ENCODE results near the gene SIGLEC7. TPM values are rescaled to one million over a fixed set of nuclear protein-coding genes. Genes with fewer than 3 reads are reported as not detected.
A peak's percentile ranks its signal among the peaks of the same experiment; 100 is the strongest.

SIGLEC7 gene
- total RNA-seq = 1 to 10 TPM; 1.8 to 5.5 TPM
- long read RNA-seq, donor 1, partial matches to known transcripts = 0 of 1 reads
- long read RNA-seq, donor 1, other reads (novel, unspliced or antisense) = 1 of 1 reads
- long read RNA-seq, donor 2, partial matches to known transcripts = 0 of 3 reads
- long read RNA-seq, donor 2, other reads (novel, unspliced or antisense) = 1 of 3 reads

DNA sequence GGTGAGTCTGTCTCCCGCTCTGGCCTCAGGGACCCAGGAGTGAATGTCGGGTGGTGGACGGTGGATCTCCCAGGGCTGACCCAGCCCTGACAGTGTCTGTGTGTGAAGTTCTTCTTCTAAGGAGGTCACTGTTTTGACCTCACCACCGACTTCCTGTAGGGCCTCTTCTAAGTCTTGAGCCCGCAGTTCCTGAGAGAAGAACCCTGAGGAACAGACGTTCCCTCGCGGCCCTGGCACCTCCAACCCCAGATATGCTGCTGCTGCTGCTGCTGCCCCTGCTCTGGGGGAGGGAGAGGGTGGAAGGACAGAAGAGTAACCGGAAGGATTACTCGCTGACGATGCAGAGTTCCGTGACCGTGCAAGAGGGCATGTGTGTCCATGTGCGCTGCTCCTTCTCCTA is at the start of gene SIGLEC7:
Gene SIGLEC7, plus strand, starts transcription at position 183 of the 400 bp plus-strand sequence. Its CDS starts 69 bp downstream, at position 252.
- intact Hi-C loops (cut with DNase I) = loop anchor here in 1 of 2 donors (2.0 kb wide), 1 partner anchor 17 kb away; the partner anchor contains the start of gene SIGLEC9

DNA sequence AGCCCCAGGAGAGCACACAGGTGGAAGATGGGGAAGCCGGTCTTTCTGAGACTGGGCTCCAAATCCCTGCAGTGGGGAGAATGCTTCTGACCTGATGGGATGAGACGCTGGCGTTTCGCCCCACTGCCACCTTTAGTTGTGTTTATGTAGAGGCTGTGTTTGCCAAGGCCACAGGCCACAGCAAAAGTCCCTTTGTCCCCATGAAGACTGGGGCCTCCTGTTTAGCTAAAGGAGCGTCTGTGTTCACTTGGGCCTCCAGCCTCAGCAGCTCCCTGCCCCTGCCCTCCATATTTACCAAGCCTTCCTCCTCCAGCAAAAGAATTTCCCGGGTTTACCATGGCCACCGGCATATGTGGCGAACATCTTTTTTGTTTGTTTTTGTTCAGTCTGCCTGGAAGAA is 49.0 kb upstream of the SIGLEC7 start:
- DNase-seq (ENCODE audit: low spot score) = peak; percentile 41
- intact Hi-C loops (cut with DNase I) = no loop called here

More for the DNA sequence above, at the start of gene SIGLEC7:
- DNase-seq (ENCODE audit: low spot score) = no peak

DNA sequence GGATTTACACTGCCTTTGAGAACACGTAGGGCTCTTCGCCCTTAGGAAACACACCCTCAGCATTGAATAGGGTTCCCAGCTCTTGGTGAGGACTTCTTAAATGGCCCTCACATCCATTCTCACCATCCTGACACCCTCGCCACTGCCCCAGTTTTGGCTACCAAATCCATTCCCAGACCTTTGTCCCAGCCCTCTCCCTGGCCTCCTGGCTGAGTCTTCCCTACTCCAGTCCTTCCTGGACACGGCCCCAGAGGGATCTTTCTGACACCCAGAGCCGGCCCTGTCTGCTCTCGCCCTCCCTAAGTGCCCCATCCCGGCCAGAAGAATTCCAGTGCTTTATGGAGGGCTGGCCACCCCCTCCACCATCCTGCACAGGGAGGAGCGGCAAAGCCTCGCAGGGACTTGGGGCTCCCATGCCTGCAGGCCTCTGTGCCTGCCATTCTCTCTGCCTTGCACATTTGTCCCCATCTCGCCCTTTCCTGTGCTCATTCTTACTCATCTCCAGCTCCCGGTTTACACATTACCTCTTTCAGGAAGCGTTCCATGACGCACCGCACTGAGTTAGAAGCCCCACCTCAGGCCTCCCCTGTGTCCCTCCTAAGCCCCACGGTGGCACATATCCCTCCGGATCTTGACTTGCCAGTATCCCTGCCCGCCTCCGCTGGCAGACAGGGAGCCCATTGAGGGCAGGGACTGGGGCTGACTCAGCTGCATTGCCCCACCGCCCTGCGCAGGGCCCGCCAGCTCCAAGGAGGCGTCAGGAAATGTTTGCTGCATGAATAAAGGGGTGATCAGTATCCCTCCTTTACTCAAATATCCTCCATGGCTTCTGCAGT is 48.4 kb upstream of the SIGLEC7 start:
- intact Hi-C loops (cut with DNase I) = no loop called here

DNA sequence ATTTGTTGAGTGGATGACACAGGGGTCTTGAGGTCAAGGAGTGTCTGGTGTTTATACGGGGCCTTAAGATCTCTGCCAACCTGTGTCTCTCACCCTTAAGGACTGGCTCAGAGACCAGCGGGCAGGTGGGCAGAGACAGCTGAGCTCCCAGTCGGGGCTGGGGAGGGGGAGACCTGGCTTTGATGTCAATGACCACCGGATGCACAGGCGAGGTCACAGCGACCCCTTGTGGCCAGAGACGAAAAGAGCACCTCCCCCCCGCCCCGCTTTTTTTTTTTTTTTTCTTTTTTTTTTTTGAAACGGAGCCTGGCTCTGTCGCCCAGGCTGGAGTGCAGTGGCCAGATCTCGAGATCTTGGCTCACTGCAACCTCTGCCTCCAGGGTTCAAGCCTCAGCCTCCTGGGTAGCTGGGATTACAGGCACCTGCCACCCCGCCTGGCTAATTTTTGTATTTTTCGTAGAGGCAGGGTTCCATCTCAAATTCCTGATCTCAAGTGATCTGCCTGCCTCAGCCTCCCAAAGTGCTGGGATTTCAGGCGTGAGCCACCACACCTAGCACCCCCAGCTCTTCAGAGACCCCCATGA is 47.3 kb upstream of the SIGLEC7 start:
- intact Hi-C loops (cut with DNase I) = no loop called here
- DNase-seq (ENCODE audit: low spot score) = peak; percentile 76

More for the DNA sequence above, 48.4 kb upstream of the SIGLEC7 start:
- peak; percentile 72 for DNase-seq (ENCODE audit: low spot score)

DNA sequence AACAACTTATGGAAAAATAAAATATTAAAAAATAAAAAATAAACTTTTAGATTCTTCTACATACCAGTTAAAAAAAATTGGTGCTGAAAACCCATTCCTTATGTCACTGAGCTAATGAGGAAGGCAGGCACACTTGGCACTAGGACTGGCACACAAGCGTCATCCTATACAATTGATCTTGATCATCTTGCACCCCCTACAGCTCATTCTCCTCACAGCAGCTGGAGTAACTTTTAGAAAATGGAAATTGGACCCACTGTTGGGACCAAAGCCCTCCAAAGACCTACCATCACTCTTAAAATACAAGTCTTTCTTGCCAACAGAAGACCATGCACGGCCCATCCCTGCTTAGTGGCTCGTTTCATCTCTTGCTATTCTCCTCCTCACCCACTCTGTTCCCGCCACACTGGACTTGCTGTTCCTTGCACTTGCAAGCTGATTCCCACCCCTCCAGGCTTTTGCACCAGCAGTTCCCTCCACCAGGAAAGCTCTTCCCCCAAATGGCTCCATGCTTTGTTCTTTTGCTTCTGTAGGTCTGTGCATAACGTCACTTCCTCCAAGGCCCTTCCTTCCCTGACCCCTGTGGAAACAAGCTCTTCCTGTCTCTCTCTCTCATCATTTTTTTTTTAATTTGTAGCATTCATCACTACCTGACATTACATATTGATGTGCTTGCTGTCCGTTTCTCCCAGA is 45.5 kb upstream of the SIGLEC7 start:
- intact Hi-C loops (cut with DNase I) = no loop called here
- DNase-seq (ENCODE audit: low spot score) = peak; percentile 56

DNA sequence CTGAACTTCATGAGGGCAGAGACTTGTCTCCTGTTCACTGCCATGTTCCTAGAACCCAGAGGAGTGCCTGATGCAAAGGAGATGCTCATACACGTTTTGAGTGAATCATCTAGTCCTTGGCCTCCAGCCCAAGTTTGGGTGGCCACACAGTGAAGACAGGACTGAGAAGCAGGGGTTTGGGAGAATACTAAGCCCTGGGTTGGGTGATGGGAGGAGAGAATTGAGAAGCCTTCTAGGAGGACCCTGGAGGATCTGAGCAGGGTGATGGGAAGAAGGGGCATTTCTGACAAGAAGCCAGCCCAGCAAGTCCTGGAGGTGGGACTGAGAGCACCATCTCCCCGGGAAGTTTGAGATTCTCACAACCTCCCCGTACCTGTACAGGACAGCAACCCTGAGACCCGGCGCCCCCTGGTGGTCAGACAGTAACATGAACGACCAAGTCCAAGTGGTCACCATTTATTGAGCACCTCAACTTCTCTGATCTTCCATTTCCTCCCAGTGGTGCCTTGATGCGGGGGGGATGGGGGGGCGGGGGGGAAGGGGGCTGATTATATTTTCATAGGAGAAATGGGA is 44.8 kb upstream of the SIGLEC7 start:
- intact Hi-C loops (cut with DNase I) = no loop called here
- peak; percentile 89 for DNase-seq (ENCODE audit: low spot score)

DNA sequence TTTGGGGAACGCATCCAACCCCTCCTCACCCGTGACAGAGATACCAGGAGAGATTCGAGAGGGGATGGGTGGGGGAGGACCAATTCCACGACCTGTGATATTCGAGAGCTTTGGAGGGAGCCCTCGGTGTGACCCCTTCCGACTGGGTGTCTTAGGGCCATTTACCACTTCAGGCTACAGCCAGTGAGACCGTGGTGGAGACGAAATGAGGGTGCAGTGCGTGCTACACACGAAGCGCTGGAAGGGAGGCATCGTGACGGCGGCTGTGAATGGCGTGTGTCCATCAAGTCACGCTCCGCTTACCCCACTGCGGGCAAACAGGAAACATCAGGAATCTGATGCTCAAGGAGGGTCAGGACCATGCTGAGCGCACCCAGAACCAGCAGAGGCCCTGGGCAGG is 44.3 kb upstream of the SIGLEC7 start:
- peak; percentile 66 for DNase-seq (ENCODE audit: low spot score)
- intact Hi-C loops (cut with DNase I) = no loop called here

DNA sequence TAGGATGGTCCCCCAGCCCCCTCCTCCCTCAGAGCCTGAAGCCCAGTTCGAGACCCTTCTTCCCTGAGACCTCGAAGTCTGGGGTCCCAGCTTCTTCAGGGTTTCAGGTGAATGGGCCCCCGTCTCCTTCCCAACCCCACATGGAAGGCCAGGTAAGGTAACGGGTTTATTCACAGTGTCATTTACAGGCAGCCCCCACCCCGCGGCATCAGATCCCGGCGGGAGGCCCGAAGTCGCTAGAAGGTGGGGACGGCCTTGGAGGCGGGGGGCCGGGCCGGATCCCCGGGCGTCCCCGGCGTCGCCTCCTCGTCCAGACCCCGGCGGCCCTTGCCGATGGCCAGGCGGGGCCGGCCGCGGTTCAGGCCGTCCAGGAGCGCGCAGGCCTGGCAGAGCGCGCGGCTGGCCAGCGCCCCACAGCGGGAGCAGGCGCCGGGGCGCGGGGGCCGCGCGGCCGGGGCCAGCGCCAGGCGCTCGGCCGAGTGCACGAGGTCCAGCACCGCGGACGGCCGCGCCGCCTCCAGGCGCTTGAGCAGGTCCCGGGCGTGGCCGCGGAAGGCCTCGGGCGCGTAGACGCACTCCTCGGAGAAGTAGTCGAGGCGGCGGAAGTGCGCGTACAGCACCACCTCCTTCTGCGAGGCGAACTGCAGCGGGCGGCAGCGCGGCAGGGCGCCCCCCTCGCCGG is 43.6 kb upstream of the SIGLEC7 start:
- intact Hi-C loops (cut with DNase I) = no loop called here
- DNase-seq (ENCODE audit: low spot score) = peak; percentile 92

DNA sequence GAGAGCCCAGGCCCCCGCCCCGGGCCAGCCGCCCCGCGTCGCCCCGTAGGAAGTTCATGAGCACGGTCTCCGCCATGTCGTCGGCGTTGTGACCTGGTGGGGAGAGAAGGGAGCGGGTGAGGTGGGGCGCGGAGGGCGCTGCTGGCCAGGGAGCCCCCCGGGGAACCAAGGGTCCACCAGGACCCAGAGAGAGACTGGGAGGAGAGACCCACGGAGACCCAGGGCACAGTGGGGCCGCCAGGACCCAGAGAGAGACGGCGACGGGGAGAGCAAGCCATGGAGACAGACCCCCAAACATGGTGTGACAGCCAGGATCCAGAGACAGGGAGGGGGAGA is 43.1 kb upstream of the SIGLEC7 start:
- intact Hi-C loops (cut with DNase I) = no loop called here
- no peak for DNase-seq (ENCODE audit: low spot score)

DNA sequence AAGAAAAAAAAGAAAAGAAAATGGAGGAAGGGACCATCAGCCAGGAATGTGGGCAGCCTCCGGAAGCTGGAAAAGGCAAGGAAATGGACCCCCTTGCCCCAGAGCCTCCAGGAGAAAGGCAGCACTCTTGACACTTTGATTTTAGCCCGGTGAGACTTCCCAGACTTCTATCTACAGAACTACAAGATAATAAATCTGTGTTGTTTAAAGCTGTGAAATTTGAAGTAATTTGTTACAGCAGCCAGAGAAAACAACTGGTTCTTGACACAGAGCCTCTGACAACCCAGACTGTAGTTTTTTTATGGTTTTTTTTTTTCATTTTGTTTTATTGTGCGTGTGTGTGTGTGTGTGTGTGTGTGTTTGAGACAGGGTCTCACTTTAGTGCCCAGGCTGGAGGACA is 41.5 kb upstream of the SIGLEC7 start:
- intact Hi-C loops (cut with DNase I) = no loop called here

DNA sequence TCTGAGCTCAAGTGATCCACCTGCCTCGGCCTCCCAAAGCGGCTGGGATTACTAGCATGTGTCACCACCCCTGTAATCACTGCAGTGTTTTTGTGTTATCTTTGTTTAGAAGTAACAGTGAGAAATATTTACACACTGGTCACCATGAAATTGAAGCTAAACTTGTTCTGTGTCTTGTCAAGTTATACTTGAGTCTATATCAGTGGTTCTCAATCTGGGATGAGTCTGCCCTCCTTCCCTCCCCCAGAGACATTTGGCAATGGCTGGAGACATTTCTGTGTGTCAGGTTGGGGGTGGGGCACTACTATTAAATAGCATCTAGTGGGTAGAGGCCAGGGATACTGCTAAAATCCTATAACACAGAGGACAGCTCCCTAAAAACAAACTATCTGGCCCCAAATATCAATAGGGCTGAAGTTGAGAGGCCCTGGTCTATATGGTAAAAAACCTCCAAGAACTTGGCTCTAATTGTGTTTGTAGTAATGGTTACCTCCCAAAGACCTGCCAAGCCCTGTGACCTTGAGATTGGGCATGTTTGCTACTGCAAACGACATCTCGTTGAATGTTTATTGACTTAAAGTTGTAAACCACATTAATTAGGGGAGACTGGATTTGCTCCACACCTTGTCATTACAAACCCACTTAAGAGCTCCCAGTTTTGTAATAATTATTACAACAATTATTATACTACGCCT is 40.8 kb upstream of the SIGLEC7 start:
- no peak for DNase-seq (ENCODE audit: low spot score)
- intact Hi-C loops (cut with DNase I) = no loop called here

More for the DNA sequence above, 41.5 kb upstream of the SIGLEC7 start:
- no peak for DNase-seq (ENCODE audit: low spot score)

DNA sequence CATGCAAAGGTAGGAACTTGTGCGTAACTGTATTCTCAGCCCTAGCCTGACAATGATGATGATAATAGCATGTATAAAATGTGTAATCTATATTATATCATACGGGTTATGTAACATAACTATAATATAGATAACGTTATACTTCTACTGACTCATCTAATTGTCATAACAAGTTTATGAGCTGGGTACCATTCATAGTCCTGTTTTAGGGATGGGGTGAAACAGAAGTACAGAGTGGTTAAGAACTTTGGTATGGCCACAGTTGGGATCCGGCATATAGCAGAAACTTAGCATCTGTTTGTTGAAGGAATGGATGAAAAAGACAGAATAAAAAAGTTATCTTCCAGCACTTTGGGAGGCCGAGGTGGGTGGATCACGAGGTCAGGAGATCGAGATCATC is 39.1 kb upstream of the SIGLEC7 start:
- intact Hi-C loops (cut with DNase I) = no loop called here

DNA sequence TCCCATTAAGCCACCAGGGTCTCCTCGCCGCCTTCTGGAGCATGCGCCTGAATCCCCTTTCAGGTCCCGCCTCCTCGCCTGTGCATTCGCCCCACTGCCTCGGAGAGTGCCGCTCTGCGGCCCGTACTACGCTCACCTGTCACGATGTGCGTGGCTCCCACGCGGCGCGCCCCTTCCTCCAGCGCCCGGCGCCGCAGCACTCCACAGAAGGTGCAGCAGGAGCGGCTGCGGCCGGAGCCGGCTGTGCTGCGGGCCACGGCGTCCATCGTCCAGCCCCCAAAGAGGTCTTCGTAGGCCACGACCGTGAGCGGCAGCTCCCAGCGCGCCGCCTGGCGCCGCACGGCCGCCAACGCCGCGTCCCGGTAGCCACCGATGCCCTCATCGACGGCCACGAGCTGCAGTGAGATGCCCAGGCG is 38.2 kb upstream of the SIGLEC7 start:
- DNase-seq (ENCODE audit: low spot score) = no peak
- intact Hi-C loops (cut with DNase I) = no loop called here

More for the DNA sequence above, 39.1 kb upstream of the SIGLEC7 start:
- DNase-seq (ENCODE audit: low spot score) = no peak

DNA sequence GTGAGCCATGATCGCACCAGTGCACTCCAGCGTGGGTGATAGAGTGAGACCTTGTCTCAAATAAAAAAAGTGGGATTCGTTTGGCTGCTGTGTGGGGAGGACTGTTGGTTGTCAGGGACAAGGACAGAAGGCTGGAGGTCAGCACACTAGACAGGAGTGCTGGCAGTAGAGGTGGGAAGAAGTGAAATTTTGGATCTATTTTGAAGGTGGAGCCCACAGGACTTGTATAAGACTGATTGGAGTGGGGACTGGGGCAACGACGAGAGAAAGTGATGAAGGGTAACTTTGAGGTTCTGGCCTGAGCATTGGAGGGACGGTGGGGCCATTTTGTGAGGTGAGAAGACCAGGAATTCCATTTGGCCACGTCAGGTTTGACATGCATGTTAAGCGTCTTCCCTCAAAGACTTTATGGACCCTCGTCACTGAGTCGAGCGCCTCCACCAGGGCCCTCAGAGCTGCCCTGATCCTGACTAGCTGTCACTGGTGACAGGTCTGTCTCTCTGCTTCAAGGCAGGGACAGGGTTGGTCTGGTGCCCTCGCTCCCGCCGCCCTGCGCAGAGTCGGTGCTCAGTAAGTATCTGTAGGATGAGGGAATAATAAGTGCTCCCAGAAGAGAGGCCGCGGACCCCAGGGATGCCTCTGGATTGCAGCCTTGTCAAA is 34.6 kb upstream of the SIGLEC7 start:
- intact Hi-C loops (cut with DNase I) = no loop called here
- DNase-seq (ENCODE audit: low spot score) = no peak

DNA sequence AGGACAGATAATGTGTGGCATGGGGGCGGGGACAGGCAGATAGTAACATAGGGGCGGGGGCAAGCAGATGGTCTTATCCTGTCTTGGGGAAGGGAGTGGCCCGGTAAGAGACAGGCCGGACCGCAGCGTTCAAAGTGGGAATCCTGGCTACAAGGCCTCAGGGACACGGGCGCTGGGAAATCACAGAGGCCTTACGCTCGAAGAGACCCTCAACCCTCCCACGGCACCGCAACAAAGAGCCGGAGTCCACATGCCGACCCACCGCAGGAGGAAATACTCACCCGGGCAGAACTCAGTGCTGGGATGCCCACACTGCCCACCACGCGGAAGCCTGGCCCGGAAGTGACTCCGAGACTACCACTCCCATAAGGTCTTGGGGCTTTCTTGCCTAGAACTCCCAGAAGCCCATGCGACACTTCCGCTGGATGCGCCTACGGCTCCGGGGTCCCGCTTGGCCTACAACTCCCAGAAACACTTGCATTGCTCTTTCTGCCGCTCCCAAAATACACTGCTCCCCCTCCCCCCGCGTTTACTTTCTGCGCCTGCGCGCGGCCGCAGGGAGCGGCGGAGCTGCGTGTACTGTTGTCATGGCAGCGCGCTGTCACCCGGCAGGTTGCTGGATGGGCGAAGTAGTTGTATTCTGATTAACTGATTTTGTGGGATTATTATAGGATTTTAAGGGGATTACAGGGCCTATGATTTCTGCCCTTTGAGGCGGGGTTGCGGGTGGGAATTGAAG is 33.9 kb upstream of the SIGLEC7 start, which contains the start of gene CTU1:
Gene CTU1, minus strand, starts transcription at position 344 of the 739 bp plus-strand sequence. CDS start 3,840 bp downstream, outside the sequence.
- DNase-seq (ENCODE audit: low spot score) = peak; percentile 99
- intact Hi-C loops (cut with DNase I) = no loop called here

DNA sequence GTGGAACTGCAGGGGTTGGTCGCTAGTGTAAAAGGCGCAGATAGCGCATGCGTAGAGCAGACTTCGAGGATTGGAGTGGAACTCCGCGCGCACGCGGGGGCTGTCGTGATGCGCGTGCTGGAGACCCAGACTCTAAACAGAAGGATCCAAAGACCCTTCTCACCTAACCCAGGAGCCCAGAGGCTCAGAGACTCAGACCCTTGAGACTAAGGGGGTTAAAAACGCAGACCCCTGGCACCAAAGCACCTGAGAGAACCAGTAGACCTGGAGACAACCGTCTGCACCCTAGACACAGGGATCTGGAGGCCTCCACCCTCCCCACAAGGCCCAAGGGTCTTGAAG is 33.3 kb upstream of the SIGLEC7 start:
- intact Hi-C loops (cut with DNase I) = no loop called here
- no peak for DNase-seq (ENCODE audit: low spot score)

DNA sequence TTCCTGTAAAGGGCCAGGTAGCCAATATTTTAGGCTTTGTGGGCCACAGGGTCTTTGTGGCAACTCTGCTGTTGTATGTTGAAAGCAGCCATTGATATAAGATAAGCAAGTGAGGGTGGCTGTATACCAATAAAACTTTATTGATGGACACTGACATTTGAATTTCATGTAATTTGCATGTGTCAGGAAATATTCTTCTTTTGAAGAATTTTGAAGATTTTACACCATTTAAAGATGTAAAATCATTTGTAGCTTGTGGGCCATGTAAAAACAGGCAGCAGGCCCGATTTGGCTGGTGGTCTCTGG is 31.5 kb upstream of the SIGLEC7 start:
- intact Hi-C loops (cut with DNase I) = no loop called here
- DNase-seq (ENCODE audit: low spot score) = peak; percentile 36

All from posterior vena cava (tissue), 2 donors.